GM19238 (cell line): ENCODE data around the gene SH2D2A.

Experiments
- DNase-seq: peaks from one replicate; pipeline ENCODE4 v3.0.0; 2011; ENCODE audit warnings: low spot score; ENCODE audit not compliant: insufficient read length

Gene SH2D2A

GRCh38 chr1:156803086-156803851 lies 13.4 kb downstream of the SH2D2A start:
- no peak for DNase-seq

- no peak for DNase-seq
Observed at GRCh38 chr1:156802421-156802935, 14.2 kb downstream of the SH2D2A start.

- DNase-seq, result no peak
Observed at GRCh38 chr1:156801409-156802121, 15.1 kb downstream of the SH2D2A start.

- no peak for DNase-seq
Observed at GRCh38 chr1:156797212-156797871, 19.3 kb downstream of the SH2D2A start.

GRCh38 chr1:156796340-156797097 lies 20.1 kb downstream of the SH2D2A start:
- no peak for DNase-seq

GRCh38 chr1:156795787-156796186 lies 20.9 kb downstream of the SH2D2A start:
- no peak for DNase-seq

- DNase-seq, result no peak
Observed at GRCh38 chr1:156795374-156795733, 21.3 kb downstream of the SH2D2A start.

- no peak for DNase-seq
Observed at GRCh38 chr1:156794506-156795373, 21.9 kb downstream of the SH2D2A start.

GRCh38 chr1:156789621-156790318 lies 26.9 kb downstream of the SH2D2A start:
- DNase-seq, result no peak

- no peak for DNase-seq
Observed at GRCh38 chr1:156788136-156788535, 28.5 kb downstream of the SH2D2A start.

- DNase-seq, result no peak
Observed at GRCh38 chr1:156786640-156787039, 30.0 kb downstream of the SH2D2A start.

- DNase-seq, result no peak
Observed at GRCh38 chr1:156785458-156785857, 31.2 kb downstream of the SH2D2A start.

GRCh38 chr1:156781585-156782186 lies 35.0 kb downstream of the SH2D2A start:
- DNase-seq, result no peak

- DNase-seq, result no peak
Observed at GRCh38 chr1:156777573-156777972, 39.1 kb downstream of the SH2D2A start.

GRCh38 chr1:156776942-156777341 lies 39.7 kb downstream of the SH2D2A start:
- no peak for DNase-seq

GRCh38 chr1:156775799-156776198 lies 40.8 kb downstream of the SH2D2A start:
- no peak for DNase-seq

GRCh38 chr1:156773607-156774006 lies 43.0 kb downstream of the SH2D2A start:
- no peak for DNase-seq

GRCh38 chr1:156772728-156773497 lies 43.7 kb downstream of the SH2D2A start:
- DNase-seq, result no peak

GRCh38 chr1:156772222-156772621 lies 44.4 kb downstream of the SH2D2A start:
- DNase-seq, result no peak
